NK-92 treated with Interleukin-12 subunit alpha and Interleukin-12 subunit beta, amount 100 ng/mL, for 24 hours (cell line): ENCODE results near the gene PLAGL1.
"Not testable (repeated sequence)": the region's sequence is repeated elsewhere in the genome, so short reads cannot be mapped to it uniquely, and the experiment has no call there.

Source experiments
- DNase-seq: peaks from one replicate; lab custom pipeline; 2025; lab: John Stamatoyannopoulos, UW

PLAGL1 gene

DNA sequence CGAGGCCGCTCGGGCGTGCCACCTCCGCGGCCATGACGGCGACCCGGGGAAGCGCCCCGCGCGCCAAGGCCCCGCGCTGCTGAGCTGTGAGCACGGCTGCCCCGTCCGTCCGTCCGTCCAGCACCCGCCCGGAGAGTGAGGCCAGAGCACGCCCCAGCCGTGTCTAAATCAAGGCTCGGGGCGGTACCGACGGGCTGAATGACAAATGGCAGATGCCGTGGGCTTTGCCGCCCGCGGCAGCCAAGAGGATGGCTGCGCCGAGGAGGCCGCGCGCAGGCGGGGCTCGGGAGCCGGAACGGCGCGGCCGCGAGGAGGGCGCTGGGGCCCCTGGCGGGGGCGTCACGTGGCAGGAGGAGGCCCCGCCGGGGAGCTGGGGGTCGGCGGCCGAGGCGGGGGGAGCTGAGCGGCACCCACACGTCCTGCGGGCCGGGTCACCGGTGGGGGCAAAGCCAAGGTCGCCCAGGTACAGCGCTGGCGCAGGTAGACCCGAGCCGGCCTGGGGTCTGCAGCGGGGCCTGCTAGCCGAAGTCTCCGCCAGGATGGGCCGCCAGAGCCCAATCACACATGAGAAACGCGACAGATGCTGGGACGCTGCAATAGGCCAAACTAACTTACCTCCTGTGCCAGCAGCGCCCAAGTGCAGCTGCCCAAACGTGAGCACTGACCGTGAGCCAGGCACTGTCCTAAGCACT, at the start of gene PLAGL1:
Gene PLAGL1 (minus strand): TSS at position 140 of the 692 bp plus-strand sequence. CDS start 60,123 bp downstream, outside the sequence.
- DNase-seq = no peak

- no peak for DNase-seq
Observed at GRCh38 chr6:144055121-144055931, 47.3 kb upstream of the PLAGL1 start.

- DNase-seq = no peak
Observed at GRCh38 chr6:144053601-144054000, 45.5 kb upstream of the PLAGL1 start.

- no peak for DNase-seq
Observed at GRCh38 chr6:144052488-144052887, 44.4 kb upstream of the PLAGL1 start.

GRCh38 chr6:144049386-144049785, 41.3 kb upstream of the PLAGL1 start:
- no peak for DNase-seq

DNA sequence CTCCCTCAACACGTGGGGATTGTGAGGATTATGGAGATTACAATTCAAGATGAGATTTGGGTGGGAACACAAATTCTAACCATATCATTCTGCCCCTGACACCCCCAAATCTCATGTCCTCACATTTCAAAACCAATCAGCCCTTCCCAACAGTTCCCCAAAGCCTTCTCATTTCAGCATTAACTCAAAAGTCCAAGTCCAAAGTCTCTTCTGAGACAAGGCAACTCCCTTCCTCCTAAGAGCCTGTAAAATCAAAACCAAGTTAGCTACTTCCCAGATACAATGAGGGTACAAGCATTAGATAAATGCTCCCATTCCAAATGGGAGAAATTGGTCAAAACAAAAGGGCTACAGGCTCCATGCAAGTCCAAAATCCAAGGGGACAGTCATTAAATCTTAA, 39.6 kb upstream of the PLAGL1 start:
- DNase-seq = no peak

DNA sequence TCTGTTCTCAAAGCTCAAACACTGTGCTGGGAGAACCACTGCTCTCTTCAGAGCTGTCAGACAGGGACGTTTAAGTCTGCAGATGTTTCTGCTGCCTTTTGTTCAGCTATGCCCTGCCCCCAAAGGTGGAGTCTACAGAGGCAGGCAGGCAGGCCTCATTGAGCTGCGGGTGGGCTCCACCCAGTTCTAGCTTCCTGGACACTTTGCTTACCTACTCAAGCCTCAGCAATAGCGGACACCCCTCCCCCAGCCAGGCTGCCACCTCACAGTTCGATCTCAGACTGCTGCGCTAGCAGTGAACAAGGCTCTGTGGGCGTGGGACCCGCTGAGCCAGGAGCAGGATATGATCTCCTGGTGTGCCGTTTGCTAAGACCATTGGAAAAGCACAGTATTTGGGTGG, 38.6 kb upstream of the PLAGL1 start:
- not testable (repeated sequence) for DNase-seq

- DNase-seq = not testable (repeated sequence)
Observed at GRCh38 chr6:144044989-144045388, 36.9 kb upstream of the PLAGL1 start.

GRCh38 chr6:144036835-144037195, 28.8 kb upstream of the PLAGL1 start:
- DNase-seq = no peak

- DNase-seq = no peak
Observed at GRCh38 chr6:144036064-144036834, 28.2 kb upstream of the PLAGL1 start.

- no peak for DNase-seq
Observed at GRCh38 chr6:144035416-144035815, 27.4 kb upstream of the PLAGL1 start.

DNA sequence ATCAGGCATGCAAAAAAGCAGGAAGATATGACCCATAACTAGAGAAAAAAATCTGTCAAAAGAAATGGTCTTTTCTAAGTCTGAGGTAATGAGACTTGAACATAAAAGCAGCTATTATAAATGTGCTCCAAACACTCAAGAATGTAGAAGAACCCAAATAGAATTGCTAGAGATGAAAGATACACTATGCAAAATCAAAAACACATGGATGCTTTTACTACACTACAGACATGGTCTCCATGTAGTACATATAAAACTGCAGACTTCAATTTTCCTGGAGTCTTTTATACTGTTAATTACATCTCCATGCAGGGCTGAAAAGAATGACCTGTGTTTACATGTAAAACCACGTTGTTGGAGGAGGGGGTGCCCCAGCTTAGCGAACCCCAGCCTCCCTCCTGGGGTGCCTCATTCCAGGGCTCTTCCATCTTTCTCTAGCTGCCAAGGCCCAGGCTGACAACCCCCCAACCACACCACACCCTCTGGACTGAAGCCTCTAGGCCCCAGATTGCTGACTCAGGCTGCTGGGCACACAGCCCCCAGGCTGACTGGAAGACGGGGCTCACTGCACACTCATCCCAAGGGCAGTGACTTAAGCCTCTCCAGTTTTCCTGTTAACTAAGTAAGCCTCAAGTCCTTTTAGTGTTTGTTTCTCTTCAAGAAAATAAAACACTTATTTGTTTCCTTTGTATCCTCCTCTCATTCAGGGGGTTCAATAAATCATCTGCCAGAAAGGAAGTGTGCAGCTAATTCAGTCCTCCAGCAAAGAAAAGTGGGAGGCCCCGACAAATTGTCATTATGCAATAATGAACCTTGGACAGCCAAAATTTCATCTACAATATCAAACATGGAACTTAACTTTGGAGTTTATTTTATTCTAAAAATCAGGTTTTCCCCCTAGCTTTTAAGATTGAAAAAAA, 26.0 kb upstream of the PLAGL1 start:
- DNase-seq = no peak

DNA sequence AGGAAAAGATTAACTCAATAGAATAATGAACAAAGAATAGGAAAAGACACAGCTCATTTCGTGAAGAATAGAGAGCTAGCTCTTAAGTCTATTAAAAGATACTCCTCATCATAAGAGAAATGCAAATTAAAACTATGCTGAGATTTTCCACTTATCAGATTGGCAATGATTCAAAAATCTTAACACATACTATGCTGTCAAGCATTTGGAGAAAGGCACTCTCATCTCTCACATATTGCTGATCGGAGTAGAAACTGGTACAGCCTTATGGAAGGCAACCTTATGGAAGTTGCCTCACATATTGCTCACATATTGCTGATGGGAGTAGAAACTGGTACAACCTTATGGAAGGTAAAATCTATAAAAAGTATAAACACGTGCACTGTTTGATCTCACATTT, 21.4 kb upstream of the PLAGL1 start:
- no peak for DNase-seq

- DNase-seq = no peak
Observed at GRCh38 chr6:144027932-144028587, 20.0 kb upstream of the PLAGL1 start.

- no peak for DNase-seq
Observed at GRCh38 chr6:144023216-144023615, 15.2 kb upstream of the PLAGL1 start.

DNA sequence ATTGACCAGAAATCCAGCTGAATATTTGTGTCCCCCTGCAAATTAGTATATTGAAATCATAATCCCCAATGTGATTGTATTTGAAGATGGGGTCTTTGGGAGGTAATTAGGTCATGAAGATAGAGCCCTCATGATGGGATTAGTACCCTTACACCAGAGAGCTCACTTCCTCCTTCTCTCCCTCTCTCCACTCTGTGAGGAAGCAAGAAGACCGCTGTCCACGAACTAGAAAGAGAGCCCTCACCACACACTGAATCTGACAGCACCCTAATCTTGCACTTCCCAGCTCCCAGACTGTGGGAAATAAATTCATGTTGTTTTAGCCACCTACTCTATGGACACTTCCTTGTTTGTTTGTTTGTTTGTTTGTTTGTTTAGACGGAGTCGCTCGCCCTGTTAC, 11.9 kb upstream of the PLAGL1 start:
- DNase-seq = no peak

GRCh38 chr6:144017166-144018094, 9.4 kb upstream of the PLAGL1 start:
- DNase-seq = no peak

DNA sequence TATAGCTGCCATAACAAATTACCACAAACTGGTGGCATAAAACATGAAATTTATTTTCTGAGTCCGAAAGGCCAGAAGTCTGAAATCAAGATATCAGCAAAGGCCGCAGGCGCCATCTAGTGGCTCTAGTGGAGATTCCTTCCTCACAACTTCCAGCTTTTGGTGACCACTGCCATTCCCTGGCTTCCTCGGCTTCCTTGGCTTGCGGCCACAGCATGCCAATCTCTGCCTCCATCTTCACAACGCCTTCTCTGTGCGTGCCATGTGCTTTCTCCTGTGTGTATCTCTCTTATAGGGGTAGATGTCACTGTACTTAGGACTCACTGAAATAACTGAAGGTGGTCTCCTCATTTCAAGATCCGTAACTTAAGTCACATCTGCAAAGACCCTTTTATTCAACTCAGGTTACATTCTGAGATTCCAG, 5.4 kb upstream of the PLAGL1 start:
- DNase-seq = peak; percentile 13

GRCh38 chr6:144012534-144012933, 4.5 kb upstream of the PLAGL1 start:
- DNase-seq = no peak

- DNase-seq = not testable (repeated sequence)
Observed at GRCh38 chr6:144009628-144010027, 1.6 kb upstream of the PLAGL1 start.
